ENCODE measurements around the gene BDKRB2.

The BDKRB2 gene

GRCh38 chr14:96284430-96284829 is 79.8 kb downstream of the BDKRB2 start:
- Histone ChIP-seq H2AFZ (ENCODE audit: low read length, unreplicated experiment) (no peak overlapping the region), H3K79me2 (ENCODE audit: control insufficient read depth, insufficient read depth, low read length, unreplicated experiment) (no peaks in the 10 kb centered on the region), H3K27ac (ENCODE audit: low read depth, low read length) (no peak overlapping the region), H3K4me3 (ENCODE audit: low read depth, low read length) (no peak overlapping the region), H3K27me3 (ENCODE audit: insufficient read depth, low read length) (no peaks in the 10 kb centered on the region), H3K36me3 (ENCODE audit: insufficient read depth, low read length) (peaks cover under 1% of the 10 kb centered on the region; the same call in 1 of the 2 replicates), H3K4me1 (ENCODE audit: control insufficient read depth, insufficient read depth, low read length, unreplicated experiment) (no peaks in the 10 kb centered on the region)

- Histone ChIP-seq H3K36me3 (ENCODE audit: insufficient read depth, low read length) (peaks cover 12% of the 10 kb centered on the region), H3K4me1 (ENCODE audit: control insufficient read depth, insufficient read depth, low read length, unreplicated experiment) (no peaks in the 10 kb centered on the region), H3K27me3 (ENCODE audit: insufficient read depth, low read length) (no peaks in the 10 kb centered on the region), H3K27ac (ENCODE audit: low read depth, low read length) (no peak overlapping the region), H2AFZ (ENCODE audit: low read length, unreplicated experiment) (no peak overlapping the region), H3K4me3 (ENCODE audit: low read depth, low read length) (no peak overlapping the region), H3K79me2 (ENCODE audit: control insufficient read depth, insufficient read depth, low read length, unreplicated experiment) (no peaks in the 10 kb centered on the region)
Observed at GRCh38 chr14:96285667-96286066, 81.0 kb downstream of the BDKRB2 start.

- Histone ChIP-seq H3K4me3 (ENCODE audit: low read depth, low read length) (no peak overlapping the region), H2AFZ (ENCODE audit: low read length, unreplicated experiment) (no peak overlapping the region), H3K27ac (ENCODE audit: low read depth, low read length) (no peak overlapping the region), H3K79me2 (ENCODE audit: control insufficient read depth, insufficient read depth, low read length, unreplicated experiment) (no peaks in the 10 kb centered on the region), H3K36me3 (ENCODE audit: insufficient read depth, low read length) (peaks cover 14% of the 10 kb centered on the region), H3K4me1 (ENCODE audit: control insufficient read depth, insufficient read depth, low read length, unreplicated experiment) (no peaks in the 10 kb centered on the region), H3K27me3 (ENCODE audit: insufficient read depth, low read length) (no peaks in the 10 kb centered on the region)
Observed at GRCh38 chr14:96286251-96286650, 81.6 kb downstream of the BDKRB2 start.

GRCh38 chr14:96287856-96288255 is 83.2 kb downstream of the BDKRB2 start:
- H2AFZ ChIP-seq (ENCODE audit: low read length, unreplicated experiment) = no peak overlapping the region
- no peak overlapping the region for H3K4me3 ChIP-seq (ENCODE audit: low read depth, low read length)
- H3K27ac ChIP-seq (ENCODE audit: low read depth, low read length) = no peak overlapping the region
- no peaks in the 10 kb centered on the region for H3K79me2 ChIP-seq (ENCODE audit: control insufficient read depth, insufficient read depth, low read length, unreplicated experiment)
- peaks cover 14% of the 10 kb centered on the region for H3K36me3 ChIP-seq (ENCODE audit: insufficient read depth, low read length)
- H3K4me1 ChIP-seq (ENCODE audit: control insufficient read depth, insufficient read depth, low read length, unreplicated experiment) = no peaks in the 10 kb centered on the region
- no peaks in the 10 kb centered on the region for H3K27me3 ChIP-seq (ENCODE audit: insufficient read depth, low read length)
